GM20431 (cell line): ENCODE measurements around the gene SDHAF4.
"Not testable (repeated sequence)": the region's sequence is repeated elsewhere in the genome, so short reads cannot be mapped to it uniquely, and the experiment has no call there.

Experiments
- in situ Hi-C: fragments of 300-500 bp; cut with MseI, MboI; formaldehyde crosslinking; loops from one replicate; pipeline ENCODE4 v1.15.0; 2020; ENCODE audit warnings: low sequenced_read_pairs; ENCODE audit not compliant: unreplicated experiment

The SDHAF4 gene

DNA sequence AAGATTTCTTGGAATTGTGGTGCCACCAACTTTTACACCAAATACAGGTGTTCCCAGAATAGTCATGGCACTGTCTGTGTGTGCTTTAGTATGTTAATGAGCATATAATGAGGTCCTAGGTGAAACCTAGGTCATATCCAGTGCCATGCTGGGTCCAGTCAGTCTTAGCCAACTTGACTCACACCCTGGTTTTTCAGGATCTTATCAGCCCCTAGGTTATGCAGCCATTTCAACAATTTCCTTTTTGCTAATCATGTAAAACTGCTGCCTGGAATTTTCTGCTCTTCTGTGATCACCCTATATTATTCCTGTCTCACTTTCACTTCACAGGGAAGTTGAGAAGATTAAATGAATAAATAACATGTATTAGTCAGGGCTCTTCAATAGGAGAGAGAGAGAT lies 23.7 kb downstream of the SDHAF4 start:
- in situ Hi-C loops, result no loop called here

DNA sequence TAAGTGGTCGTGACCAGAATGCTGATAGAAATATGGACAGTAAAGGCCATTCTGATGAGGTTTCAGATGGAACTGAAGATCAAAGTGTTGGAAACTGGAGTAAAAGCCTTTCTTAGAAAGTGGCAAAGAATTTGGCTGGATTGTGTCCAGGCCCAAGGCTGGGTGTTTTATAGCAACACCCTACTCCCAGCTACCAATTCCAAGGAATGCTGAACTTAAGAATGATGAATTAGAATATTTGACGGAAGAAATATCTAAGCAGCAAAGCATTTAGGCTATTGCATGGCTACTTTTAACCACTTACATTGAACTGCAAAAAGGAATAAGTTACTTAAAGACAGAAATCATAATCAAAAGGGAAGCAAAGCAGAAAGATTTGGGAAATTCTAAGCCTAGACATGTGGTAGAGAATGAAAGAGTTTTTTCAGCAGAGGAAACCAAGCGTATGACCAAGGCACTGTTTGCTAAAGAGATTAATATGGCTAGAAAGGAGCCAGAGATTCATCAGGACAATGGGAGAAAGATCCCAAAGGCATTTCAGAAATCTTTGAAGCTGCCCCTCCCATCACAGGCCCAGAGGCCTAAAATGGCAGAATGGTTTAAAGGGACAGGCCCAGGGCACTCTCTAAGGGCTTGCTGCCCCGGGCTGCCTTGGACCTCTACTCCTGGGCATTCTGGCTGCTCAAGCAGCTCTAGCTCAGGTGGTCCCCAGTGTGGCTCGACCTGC lies 25.8 kb downstream of the SDHAF4 start:
- in situ Hi-C loops, result no loop called here

DNA sequence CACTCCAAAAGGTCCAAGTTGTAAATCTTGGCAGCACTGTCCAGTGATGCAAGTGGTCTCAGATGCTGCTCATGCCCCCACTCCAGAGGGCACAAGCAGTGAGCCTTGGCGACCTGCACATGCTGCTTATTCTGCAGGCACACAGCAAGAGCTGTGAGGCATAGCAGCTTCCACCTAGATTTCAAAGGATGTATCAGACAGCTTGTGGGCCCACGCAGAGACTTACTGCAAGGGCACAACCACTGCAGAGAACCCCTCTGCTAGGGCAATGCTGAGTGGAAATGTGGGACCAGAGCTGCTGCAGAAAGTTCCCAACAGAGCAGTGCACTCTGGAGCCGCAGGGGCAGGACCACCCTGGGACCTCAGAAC lies 26.4 kb downstream of the SDHAF4 start:
- in situ Hi-C loops, result no loop called here

DNA sequence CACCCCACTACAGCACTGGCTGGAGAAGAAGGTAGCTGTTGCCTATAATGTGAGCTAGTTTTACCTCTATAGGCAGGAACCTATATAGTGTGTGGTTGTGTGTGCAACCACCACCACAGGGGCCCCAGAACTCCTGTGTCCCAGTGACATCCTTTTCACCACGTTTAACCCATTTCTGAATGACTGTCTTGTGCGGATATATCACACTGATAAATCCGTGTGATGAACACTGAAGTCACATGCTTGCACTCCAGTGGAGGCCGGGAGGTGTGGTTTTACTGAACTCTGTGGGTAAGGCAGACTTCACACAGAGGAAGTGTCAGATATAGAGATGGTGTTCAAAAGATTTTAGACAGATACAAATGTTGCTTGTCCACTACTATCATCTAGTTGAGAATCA lies 32.5 kb downstream of the SDHAF4 start:
- in situ Hi-C loops, result no loop called here

GRCh38 chr6:70601014-70601413 lies 34.3 kb downstream of the SDHAF4 start:
- in situ Hi-C loops, result no loop called here

DNA sequence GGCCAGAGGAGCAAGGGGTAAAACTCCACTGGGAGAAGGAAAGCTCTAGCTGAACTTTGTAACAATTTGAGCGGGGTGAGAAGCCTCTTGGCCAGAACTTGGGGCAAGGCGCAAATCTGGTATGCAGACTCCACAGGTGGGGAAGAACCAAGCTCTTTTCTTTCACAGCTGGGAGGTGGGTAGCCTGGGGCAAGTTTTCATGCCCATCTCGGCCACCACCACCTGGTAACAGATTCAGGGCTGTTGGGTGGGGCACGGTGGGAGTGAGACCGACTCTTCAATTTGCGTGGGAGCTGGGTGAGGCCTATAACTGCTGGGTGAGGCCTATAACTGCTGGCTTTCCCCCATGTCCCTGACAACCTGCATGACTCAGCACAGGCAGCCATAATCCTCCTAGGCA lies 37.5 kb downstream of the SDHAF4 start:
- in situ Hi-C loops, result no loop called here

DNA sequence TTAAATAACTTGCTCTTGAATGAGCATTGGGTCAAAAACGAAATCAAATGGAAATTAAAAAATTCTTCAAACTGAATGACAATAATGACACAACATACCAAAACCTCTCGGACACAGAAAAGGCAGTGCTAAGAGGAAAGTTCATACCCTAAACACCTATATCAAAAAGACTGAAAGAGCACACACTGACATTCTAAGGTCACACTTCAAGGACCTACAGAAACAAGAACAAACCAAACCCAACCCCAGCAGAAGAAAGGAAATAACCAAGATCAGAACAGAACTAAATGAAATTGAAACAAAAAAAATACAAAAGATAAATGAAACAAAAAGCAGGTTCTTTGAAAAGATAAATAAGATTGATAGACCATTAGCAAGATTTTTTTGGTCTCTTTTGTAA lies 40.6 kb downstream of the SDHAF4 start:
- in situ Hi-C loops, result not testable (repeated sequence)

DNA sequence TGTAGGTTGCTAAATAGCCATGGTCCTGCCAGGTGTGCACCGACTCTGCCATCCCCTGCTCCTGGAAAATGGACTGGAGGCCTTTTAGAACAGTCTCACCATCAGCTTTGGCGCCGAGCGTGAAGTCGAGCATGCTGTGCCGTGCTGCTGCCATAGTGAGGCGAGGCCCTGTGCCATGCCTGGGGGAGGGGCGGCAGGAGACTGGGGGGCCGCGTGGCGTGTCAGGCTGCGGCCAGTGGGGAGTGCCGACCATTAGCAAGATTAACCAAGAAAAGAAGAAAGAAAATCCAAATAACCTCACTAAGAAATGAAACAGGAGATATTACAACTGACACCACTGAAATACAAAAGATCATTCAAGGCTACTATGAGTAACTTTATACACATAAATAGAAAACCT lies 42.5 kb downstream of the SDHAF4 start:
- in situ Hi-C loops, result not testable (repeated sequence)

- in situ Hi-C loops, result no loop called here
Observed at GRCh38 chr6:70616728-70617260, 50.1 kb downstream of the SDHAF4 start.

DNA sequence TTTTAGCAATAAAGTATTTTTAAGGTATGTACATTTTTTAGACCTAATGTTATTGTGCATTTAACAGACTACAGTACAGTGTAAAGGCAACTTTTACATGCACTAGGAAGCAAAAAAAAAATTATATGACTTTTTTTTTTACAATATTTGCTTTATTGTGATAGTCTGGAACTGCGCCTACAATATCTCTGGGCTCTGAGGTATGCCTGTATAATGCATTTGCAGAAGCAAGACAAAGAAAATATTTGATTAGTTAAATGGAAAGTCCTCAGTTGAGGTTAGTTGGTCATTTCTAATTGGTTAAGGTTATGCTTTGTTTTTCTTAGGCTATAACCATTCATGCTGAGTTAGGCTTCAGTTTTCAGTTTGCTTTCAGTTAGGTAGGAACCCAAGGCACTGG lies 54.0 kb downstream of the SDHAF4 start:
- in situ Hi-C loops, result no loop called here

- in situ Hi-C loops, result no loop called here
Observed at GRCh38 chr6:70622461-70622860, 55.7 kb downstream of the SDHAF4 start.

- in situ Hi-C loops, result no loop called here
Observed at GRCh38 chr6:70625436-70625835, 58.7 kb downstream of the SDHAF4 start.

DNA sequence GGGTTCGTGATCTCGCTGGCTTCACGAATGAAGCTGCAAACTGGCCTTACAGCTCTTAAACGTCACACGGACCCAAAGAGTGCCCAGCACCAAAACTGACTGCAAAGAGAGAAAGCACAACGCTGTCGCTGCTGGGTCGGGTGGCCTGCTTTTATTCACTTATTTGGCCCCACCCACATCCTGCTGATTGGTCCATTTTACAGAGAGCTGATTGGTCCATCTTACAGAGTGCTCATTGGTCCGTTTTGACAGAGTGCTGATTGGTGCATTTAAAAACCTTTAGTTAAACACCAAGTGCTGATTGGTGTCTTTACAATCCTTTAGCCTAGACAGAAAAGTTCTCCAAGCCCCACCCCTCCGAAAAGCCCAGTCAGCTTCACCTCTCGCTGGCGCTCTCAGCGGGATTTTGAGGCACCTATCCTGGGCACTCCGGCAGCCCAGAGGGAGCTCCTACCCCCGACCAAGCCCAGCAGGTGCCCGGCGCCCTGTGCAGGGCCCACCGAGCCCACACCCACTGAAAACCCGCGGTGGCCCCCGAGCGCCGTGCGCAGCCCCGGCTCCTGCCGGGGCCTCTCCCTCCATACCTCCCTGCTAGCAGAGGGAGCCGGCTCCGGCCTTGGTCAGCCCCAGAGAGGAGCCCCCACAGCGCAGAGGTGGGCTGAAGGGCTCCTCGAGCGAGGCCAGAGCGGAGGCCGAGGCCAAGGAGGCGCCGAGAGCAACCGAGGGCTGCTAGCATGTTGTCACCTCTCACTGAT lies 60.9 kb downstream of the SDHAF4 start:
- in situ Hi-C loops, result no loop called here

DNA sequence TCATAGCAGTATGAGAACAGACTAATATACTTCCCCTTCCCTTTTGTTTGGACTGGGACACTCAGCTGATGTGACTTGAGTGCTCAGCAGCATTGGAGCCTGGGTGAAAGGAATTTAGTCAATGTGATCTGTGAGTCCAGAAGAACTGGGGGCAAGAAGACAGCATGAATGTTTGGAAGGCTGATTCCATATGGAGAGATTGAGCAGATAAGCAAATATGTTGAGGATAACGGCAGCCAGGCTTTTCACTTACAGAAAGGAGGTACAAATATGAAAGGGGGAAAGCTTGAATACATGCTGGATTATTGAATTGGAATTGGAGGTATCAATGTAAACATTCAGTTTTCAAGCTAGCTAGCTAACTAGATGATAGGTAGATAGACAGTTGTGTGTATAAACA lies 63.2 kb downstream of the SDHAF4 start:
- in situ Hi-C loops, result no loop called here

- in situ Hi-C loops, result no loop called here
Observed at GRCh38 chr6:70633870-70634269, 67.1 kb downstream of the SDHAF4 start.

GRCh38 chr6:70636596-70636995 lies 69.9 kb downstream of the SDHAF4 start:
- in situ Hi-C loops, result no loop called here

GRCh38 chr6:70638468-70638867 lies 71.7 kb downstream of the SDHAF4 start:
- in situ Hi-C loops, result no loop called here
